22Rv1 (cell line): ENCODE results near the gene CLINT1.

Experiments
- CTCF ChIP-seq: fragments of 450-650 bp; IDR thresholded peaks from 2 replicates; pipeline ENCODE4 v1.5.1; 2017; ENCODE audit warnings: mild to moderate bottlenecking
- ZFX ChIP-seq: fragments of 450-650 bp; IDR thresholded peaks from 2 replicates; pipeline ENCODE4 v1.6.1; 2017; ENCODE audit warnings: antibody characterized with exemption, borderline replicate concordance

- TF ChIP-seq CTCF = no peak
- no peak for TF ChIP-seq ZFX
Measured at GRCh38 chr5:157867751-157868387, 8.9 kb upstream of the CLINT1 start.
